Testis (tissue), 2 donors: Measurements from ENCODE around the gene LACTB.

Experiments used
- CTCF ChIP-seq, 3 experiments: fragments of 450-650 bp in 2 of 3; fragments of 200-600 bp in 1 of 3; sonication (generic) in 1 of 3; IDR thresholded peaks; one replicate each; pipeline ENCODE4 v1.5.1; 2016 to 2019; ENCODE audit warnings: antibody characterized with exemption in 3 of 3, mild to moderate bottlenecking in 2 of 3, moderate library complexity in 1 of 3
- POLR2A ChIP-seq: fragments of 450-650 bp; IDR thresholded peaks from one replicate; pipeline ENCODE4 v1.6.1; 2017; ENCODE audit warnings: antibody characterized with exemption, mild to moderate bottlenecking, moderate library complexity

- TF ChIP-seq CTCF (IDR thresholded peaks at IDR 0.05) (no peak), POLR2A (no peak)
Measured at GRCh38 chr15:63112871-63113270, 8.8 kb upstream of the LACTB start.
